Embryonic facial prominence (tissue), 1 donor: ENCODE data around the gene FGD5.

Source experiments
- DNase-seq: peaks from one replicate; pipeline ENCODE4 v3.0.0-alpha.2; 2016; ENCODE audit errors: extremely low spot score

Gene FGD5

GRCh38 chr3:14976317-14976716, 157.6 kb downstream of the FGD5 start:
- no peak for DNase-seq

- DNase-seq, result no peak
Measured at GRCh38 chr3:14980689-14981088, 161.9 kb downstream of the FGD5 start.
